IMR-90 (cell line): ENCODE data around the gene RBMS2.

ENCODE experiments used
- BHLHE40 ChIP-seq: fragments of 150-350 bp; IDR thresholded peaks from 2 replicates; pipeline ENCODE4 v1.6.1; 2016; ENCODE audit warnings: mild to moderate bottlenecking, low read depth, low read length
- CEBPB ChIP-seq: IDR thresholded peaks from 2 replicates; pipeline ENCODE4 v1.6.1; 2012; ENCODE audit warnings: low read depth, low read length, improper control_type of control experiment
- CTCF ChIP-seq: conservative IDR thresholded peaks from 2 replicates; pipeline ENCODE4 v1.5.1; 2012; ENCODE audit warnings: mild to moderate bottlenecking, low read depth, low read length, improper control_type of control experiment
- FOS ChIP-seq: fragments of 150-350 bp; IDR thresholded peaks from 2 replicates; pipeline ENCODE4 v1.6.1; 2016; ENCODE audit warnings: low read depth, low read length
- MAFK ChIP-seq: IDR thresholded peaks from 2 replicates; pipeline ENCODE4 v1.6.1; 2012; ENCODE audit warnings: low read depth, low read length, improper control_type of control experiment
- MAZ ChIP-seq: IDR thresholded peaks from 2 replicates; pipeline ENCODE4 v1.6.1; 2012; ENCODE audit warnings: low read depth, mild to moderate bottlenecking, low read length, improper control_type of control experiment, moderate library complexity, borderline replicate concordance
- MXI1 ChIP-seq: IDR thresholded peaks from 2 replicates; pipeline ENCODE4 v1.6.1; 2012; ENCODE audit warnings: low read depth, mild to moderate bottlenecking, low read length, moderate library complexity, borderline replicate concordance
- POLR2A ChIP-seq: IDR thresholded peaks from 2 replicates; pipeline ENCODE4 v1.6.1; 2012; ENCODE audit warnings: mild to moderate bottlenecking, low read depth, low read length
- RAD21 ChIP-seq: IDR thresholded peaks from 2 replicates; pipeline ENCODE4 v1.6.1; 2012; ENCODE audit warnings: low read length, improper control_type of control experiment
- RCOR1 ChIP-seq: IDR thresholded peaks from 2 replicates; pipeline ENCODE4 v1.6.1; 2012; ENCODE audit warnings: mild to moderate bottlenecking, low read length, improper control_type of control experiment; ENCODE audit not compliant: insufficient replicate concordance
- RFX5 ChIP-seq: IDR thresholded peaks from 2 replicates; pipeline ENCODE4 v1.8.0; 2012; ENCODE audit warnings: low read depth, mild to moderate bottlenecking, low read length, moderate library complexity
- SMC3 ChIP-seq: fragments of 150-350 bp; IDR thresholded peaks from 2 replicates; pipeline ENCODE4 v1.6.1; 2016; ENCODE audit warnings: low read depth, mild to moderate bottlenecking, antibody characterized with exemption, low read length, moderate library complexity
- USF2 ChIP-seq: fragments of 150-350 bp; IDR thresholded peaks from 2 replicates; pipeline ENCODE4 v1.6.1; 2017; ENCODE audit warnings: mild to moderate bottlenecking, antibody characterized with exemption, low read length, low read depth
- TF ChIP-seq, protein P1 (sequence below): fragments of 150-350 bp; IDR thresholded peaks from 2 replicates; pipeline ENCODE4 v1.6.1; 2016; ENCODE audit warnings: low read depth, mild to moderate bottlenecking, low read length, moderate library complexity, borderline replicate concordance

DNA sequence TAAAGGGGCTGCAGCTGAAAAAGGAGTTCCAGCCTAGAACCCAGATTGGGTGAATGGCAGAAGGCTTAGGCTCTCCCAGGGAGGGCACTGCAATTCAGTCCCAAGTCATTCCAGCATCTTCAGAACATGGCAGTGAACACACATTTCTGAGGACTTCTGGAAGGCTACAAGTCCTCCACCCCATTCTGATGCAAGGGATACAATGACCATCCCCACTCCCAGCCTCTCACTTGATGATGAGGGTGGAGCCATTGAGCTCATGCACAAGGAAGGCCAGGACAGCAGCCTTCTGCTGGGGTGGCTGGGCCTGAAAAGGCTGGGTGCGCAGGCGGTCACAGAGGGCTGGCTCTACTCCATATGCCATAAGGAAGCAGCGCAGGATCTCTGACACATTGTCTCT is 82.7 kb downstream of the RBMS2 start:
- TF ChIP-seq SMC3 (no peak), CTCF (no peak), RFX5 (no peak), USF2 (no peak), POLR2A (no peak), RAD21 (no peak), MAFK (no peak), MXI1 (no peak), CEBPB (no peak), RCOR1 (no peak), MAZ (no peak), FOS (no peak), BHLHE40 (no peak)
- TF ChIP-seq, protein P1, sequence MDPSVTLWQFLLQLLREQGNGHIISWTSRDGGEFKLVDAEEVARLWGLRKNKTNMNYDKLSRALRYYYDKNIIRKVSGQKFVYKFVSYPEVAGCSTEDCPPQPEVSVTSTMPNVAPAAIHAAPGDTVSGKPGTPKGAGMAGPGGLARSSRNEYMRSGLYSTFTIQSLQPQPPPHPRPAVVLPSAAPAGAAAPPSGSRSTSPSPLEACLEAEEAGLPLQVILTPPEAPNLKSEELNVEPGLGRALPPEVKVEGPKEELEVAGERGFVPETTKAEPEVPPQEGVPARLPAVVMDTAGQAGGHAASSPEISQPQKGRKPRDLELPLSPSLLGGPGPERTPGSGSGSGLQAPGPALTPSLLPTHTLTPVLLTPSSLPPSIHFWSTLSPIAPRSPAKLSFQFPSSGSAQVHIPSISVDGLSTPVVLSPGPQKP: no peak
